Measurements from ENCODE around the gene RBM10.

Gene RBM10

DNA sequence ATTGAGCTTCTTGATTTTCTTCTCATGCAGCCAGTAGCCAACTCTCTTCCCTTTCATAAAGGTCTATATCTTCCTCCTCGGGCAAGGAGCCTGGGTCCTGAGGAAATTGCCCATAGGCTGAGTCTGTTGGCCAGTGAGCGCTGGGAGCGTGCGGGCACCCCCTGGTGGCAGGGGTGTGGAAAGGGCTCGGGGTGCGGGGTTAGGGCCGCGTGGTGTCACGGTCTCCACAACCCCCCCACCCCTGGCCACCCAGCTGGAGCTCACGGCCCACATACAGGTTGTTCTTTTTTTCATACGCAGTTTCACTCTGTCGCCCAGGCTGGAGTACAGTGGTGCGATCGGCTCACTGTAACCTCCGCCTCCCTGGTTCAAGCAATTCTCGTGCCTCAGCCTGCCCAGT lies 13.1 kb downstream of the RBM10 start:
- Histone ChIP-seq H3K36me3 (ENCODE audit: control insufficient read depth, insufficient read depth, low read length, severe bottlenecking) (peaks cover 13% of the 10 kb centered on the region), H3K4me1 (ENCODE audit: control insufficient read depth, insufficient read depth, low read length) (peaks cover 3% of the 10 kb centered on the region), H3K9me3 (ENCODE audit: control insufficient read depth, low read length) (no peaks in the 10 kb centered on the region), H3K4me3 (ENCODE audit: low read length) (no peak overlapping the region), H3K9ac (ENCODE audit: low read length) (no peak overlapping the region), H3K27me3 (replicated peaks; ENCODE audit: control insufficient read depth, insufficient read depth, low read length) (peaks cover 4% of the 10 kb centered on the region)
- DNase-seq (ENCODE audit: low read depth): no peak

DNA sequence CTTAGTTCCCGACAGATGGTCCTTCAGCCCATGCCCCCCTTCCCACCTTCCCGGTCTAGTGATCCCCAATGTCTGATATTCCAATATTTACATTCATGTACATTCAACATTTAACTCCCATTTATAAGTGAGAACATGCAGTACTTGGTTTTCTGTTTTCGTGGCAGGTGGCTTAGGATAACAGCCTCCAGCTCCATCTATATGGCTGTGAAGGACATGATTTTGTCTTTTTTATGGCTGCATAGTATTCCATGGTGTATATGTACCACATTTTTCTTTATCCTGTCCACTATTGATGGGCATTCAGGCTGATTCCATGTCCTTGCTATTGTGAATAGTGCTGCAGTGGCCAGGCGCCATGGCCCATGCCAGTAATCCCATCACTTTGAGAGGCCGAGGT lies 13.8 kb downstream of the RBM10 start:
- Histone ChIP-seq H3K27me3 (replicated peaks; ENCODE audit: control insufficient read depth, insufficient read depth, low read length) (peaks cover 4% of the 10 kb centered on the region), H3K9me3 (ENCODE audit: control insufficient read depth, low read length) (no peaks in the 10 kb centered on the region), H3K4me1 (ENCODE audit: control insufficient read depth, insufficient read depth, low read length) (peaks cover 3% of the 10 kb centered on the region), H3K4me3 (ENCODE audit: low read length) (no peak overlapping the region), H3K9ac (ENCODE audit: low read length) (no peak overlapping the region), H3K36me3 (ENCODE audit: control insufficient read depth, insufficient read depth, low read length, severe bottlenecking) (peaks cover 13% of the 10 kb centered on the region)
- DNase-seq (ENCODE audit: low read depth): no peak

DNA sequence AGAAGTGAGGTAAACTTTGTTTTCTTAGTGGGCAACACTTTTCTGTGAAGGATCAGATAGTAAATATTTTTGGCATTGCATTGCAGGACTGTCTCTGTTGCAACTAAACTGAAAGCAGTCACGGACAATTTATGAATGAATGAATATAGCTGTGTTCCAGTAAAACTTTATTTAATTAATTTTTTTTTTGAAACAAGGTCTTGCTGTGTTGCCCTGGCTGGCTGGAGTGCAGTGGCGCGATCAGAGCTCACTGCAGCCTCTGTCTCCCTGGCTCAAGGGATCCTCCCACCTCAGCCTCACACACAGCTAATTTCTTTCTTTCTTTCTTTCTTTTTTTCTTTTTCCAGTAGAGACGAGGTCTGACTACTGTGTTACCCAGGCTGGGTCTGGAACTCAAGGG lies 15.8 kb downstream of the RBM10 start:
- Histone ChIP-seq H3K27me3 (replicated peaks; ENCODE audit: control insufficient read depth, insufficient read depth, low read length) (peaks cover 4% of the 10 kb centered on the region), H3K36me3 (ENCODE audit: control insufficient read depth, insufficient read depth, low read length, severe bottlenecking) (peaks cover 13% of the 10 kb centered on the region), H3K4me1 (ENCODE audit: control insufficient read depth, insufficient read depth, low read length) (peaks cover 3% of the 10 kb centered on the region), H3K4me3 (ENCODE audit: low read length) (no peak overlapping the region), H3K9me3 (ENCODE audit: control insufficient read depth, low read length) (peaks cover 9% of the 10 kb centered on the region), H3K9ac (ENCODE audit: low read length) (no peak overlapping the region)
- DNase-seq (ENCODE audit: low read depth): no peak

DNA sequence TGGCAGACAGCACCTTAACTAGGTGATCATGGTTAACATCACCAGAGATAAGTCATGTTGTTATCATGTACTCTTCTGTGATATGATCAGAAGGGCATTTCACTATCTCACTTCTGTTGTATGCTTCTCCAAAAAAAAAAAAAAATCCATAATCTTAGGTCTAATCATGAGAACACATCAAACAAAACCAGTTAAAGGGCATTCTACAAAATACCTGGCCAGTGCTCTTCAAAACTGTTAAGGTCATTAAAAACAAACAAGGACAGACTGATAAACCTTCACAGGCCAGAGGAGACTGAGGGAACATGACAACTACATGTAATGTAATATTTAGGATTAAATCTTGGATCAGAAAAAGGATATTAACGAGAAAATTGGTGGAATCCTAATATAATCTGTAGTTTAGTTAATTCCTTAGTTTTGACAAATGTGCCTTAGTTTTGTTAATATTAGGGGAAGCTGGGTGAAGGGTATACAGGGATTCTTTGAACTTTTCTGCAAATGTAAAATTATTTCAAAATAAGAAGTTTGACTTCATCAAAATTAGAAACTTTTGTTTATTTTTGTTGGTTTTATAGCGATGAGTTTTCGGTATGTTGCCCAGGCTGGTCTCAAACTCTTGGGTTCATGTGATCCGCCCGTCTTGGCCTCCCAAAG lies 18.0 kb downstream of the RBM10 start:
- H3K36me3 ChIP-seq (ENCODE audit: control insufficient read depth, insufficient read depth, low read length, severe bottlenecking): no peaks in the 10 kb centered on the region
- no peaks in the 10 kb centered on the region for H3K27me3 ChIP-seq (replicated peaks; ENCODE audit: control insufficient read depth, insufficient read depth, low read length)
- H3K9me3 ChIP-seq (ENCODE audit: control insufficient read depth, low read length): peaks cover 9% of the 10 kb centered on the region
- H3K4me3 ChIP-seq (ENCODE audit: low read length): no peak overlapping the region
- no peak for DNase-seq (ENCODE audit: low read depth)
- H3K9ac ChIP-seq (ENCODE audit: low read length): no peak overlapping the region
- peaks cover 6% of the 10 kb centered on the region for H3K4me1 ChIP-seq (ENCODE audit: control insufficient read depth, insufficient read depth, low read length)

DNA sequence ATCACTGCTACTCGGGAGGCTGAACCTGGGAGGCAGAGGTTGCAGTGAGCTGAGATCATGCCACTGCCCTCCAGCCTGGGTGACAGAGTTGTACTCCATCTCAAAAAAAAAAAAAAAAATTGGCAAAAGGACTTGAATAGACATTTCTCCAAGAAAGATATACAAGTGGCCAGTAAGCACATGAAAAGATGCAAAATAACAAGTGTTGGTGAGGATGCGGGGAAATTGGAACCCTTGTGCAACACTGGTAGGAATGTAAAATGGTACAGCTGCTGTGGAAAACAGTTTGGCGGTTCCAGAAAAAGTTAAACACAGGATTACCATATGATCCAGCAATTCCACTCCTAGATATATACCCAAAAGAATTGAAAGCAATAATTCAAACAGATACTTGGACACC lies 19.4 kb downstream of the RBM10 start:
- Histone ChIP-seq H3K9me3 (ENCODE audit: control insufficient read depth, low read length) (peaks cover 9% of the 10 kb centered on the region), H3K27me3 (replicated peaks; ENCODE audit: control insufficient read depth, insufficient read depth, low read length) (no peaks in the 10 kb centered on the region), H3K36me3 (ENCODE audit: control insufficient read depth, insufficient read depth, low read length, severe bottlenecking) (peaks cover 3% of the 10 kb centered on the region), H3K9ac (ENCODE audit: low read length) (no peak overlapping the region), H3K4me3 (ENCODE audit: low read length) (no peak overlapping the region), H3K4me1 (ENCODE audit: control insufficient read depth, insufficient read depth, low read length) (peaks cover 6% of the 10 kb centered on the region)
- no peak for DNase-seq (ENCODE audit: low read depth)

DNA sequence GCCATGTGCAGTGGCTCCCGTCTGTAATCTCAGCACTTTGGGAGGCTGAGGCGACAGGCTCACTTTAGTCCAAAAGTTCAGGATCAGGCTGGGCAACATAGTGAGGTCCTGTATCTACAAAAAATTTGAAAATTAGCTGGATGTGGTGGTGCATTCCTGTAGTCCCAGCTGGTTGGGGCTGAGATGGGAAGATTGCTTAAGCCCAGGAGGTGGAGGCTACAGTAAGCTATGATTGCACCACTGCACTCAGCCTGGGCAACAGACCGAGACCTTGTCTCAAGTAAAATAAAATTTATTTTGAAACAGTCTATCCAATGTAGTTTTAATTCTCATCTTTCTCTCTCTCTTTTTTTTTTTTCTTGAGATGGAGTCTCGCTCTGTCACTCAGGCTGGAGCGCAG lies 21.1 kb downstream of the RBM10 start:
- Histone ChIP-seq H3K4me1 (ENCODE audit: control insufficient read depth, insufficient read depth, low read length) (peaks cover 12% of the 10 kb centered on the region), H3K9ac (ENCODE audit: low read length) (no peak overlapping the region), H3K4me3 (ENCODE audit: low read length) (no peak overlapping the region), H3K27me3 (replicated peaks; ENCODE audit: control insufficient read depth, insufficient read depth, low read length) (no peaks in the 10 kb centered on the region), H3K36me3 (ENCODE audit: control insufficient read depth, insufficient read depth, low read length, severe bottlenecking) (peaks cover 8% of the 10 kb centered on the region), H3K9me3 (ENCODE audit: control insufficient read depth, low read length) (peaks cover 9% of the 10 kb centered on the region)
- peak; percentile 70 for DNase-seq (ENCODE audit: low read depth)

DNA sequence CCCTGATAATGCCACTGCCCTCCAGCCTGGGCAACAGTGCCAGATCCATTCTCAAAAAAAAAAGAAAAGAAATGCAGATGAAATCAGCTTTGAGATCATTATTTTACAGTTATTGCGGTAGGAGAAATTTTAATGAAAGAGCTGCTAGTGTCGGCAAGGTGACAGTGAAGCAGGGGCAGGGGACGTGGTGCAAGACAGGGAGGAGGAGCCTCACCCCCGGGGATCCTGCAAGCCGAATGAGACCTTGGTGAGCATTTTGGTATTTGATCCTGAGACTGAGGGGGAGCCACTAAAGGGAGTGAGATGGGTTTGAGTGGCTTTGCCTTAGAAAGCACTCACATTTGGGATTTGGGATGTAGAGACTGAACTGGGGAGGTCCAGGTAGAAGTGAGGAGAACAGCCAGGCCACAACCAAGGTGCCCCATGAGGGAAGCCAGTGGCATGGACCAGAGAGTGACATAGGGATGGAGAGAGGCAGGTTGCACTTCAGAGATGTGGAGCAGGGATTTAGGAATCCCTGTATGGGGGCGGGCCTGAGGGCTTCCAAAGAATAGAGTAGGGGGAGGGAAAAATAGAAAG lies 23.6 kb downstream of the RBM10 start:
- H3K27me3 ChIP-seq (replicated peaks; ENCODE audit: control insufficient read depth, insufficient read depth, low read length): peaks cover 4% of the 10 kb centered on the region
- no peak for DNase-seq (ENCODE audit: low read depth)
- H3K4me3 ChIP-seq (ENCODE audit: low read length): no peak overlapping the region
- peaks cover 22% of the 10 kb centered on the region for H3K36me3 ChIP-seq (ENCODE audit: control insufficient read depth, insufficient read depth, low read length, severe bottlenecking)
- peaks cover 9% of the 10 kb centered on the region for H3K9me3 ChIP-seq (ENCODE audit: control insufficient read depth, low read length)
- H3K9ac ChIP-seq (ENCODE audit: low read length): no peak overlapping the region
- H3K4me1 ChIP-seq (ENCODE audit: control insufficient read depth, insufficient read depth, low read length): peaks cover 12% of the 10 kb centered on the region

DNA sequence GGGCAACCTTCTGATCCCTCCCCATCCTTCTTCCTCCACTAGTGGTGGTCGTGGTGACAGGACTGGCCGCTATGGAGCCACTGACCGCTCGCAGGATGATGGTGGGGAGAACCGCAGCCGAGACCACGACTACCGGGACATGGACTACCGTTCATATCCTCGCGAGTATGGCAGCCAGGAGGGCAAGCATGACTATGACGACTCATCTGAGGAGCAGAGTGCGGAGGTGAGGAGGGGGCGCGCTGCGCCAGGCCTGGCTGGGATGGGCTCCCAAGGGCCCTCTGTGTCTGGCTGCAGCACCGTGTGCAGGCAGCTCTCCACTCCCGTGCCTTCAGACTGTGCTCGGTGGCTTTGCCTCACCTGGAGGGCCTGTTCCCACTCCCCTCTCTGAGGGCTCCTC lies 24.3 kb downstream of the RBM10 start:
- peaks cover 12% of the 10 kb centered on the region for H3K4me1 ChIP-seq (ENCODE audit: control insufficient read depth, insufficient read depth, low read length)
- no peak for DNase-seq (ENCODE audit: low read depth)
- no peak overlapping the region for H3K9ac ChIP-seq (ENCODE audit: low read length)
- H3K27me3 ChIP-seq (replicated peaks; ENCODE audit: control insufficient read depth, insufficient read depth, low read length): peaks cover 4% of the 10 kb centered on the region
- H3K4me3 ChIP-seq (ENCODE audit: low read length): no peak overlapping the region
- peaks cover 26% of the 10 kb centered on the region for H3K36me3 ChIP-seq (ENCODE audit: control insufficient read depth, insufficient read depth, low read length, severe bottlenecking)
- H3K9me3 ChIP-seq (ENCODE audit: control insufficient read depth, low read length): peaks cover 7% of the 10 kb centered on the region

DNA sequence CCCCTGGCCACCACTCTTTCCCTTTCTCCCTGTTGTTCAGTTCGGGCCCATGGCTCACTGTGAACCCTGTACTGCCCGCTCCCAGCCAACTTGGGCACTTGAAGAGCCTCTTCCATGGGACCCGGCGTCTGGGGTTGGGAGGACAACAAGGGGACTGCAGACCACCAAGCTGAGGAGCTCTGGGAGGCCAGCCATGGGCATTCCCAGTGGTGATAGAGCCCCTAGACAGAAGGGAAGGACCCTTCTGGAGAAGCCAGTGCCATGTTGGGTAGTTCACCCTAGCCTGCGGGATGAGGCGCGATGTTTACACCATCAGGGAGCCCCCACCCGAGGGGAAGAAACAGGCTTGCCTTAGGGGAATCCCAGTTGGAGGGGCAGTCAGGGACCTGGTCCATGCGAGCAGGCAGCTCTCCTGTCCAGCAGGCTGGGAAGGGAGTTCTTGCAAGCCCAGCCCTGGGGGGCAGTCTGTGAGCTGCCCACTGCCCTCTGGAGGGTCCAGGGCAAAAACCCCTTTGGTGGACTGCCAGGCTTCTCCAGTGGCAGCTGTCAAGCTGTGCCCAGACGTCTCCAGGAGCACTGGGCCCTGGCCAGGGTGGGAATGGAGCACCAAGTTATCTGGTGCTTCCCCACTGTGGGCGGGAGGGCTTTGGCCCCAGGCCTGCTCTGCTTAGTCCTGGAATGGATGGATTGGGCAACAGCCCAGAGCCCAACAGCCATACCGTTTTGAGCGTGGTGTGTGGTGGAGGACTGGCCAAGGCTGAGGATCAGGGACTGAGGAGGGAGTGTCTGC lies 24.9 kb downstream of the RBM10 start:
- Histone ChIP-seq H3K4me3 (ENCODE audit: low read length) (no peak overlapping the region), H3K36me3 (ENCODE audit: control insufficient read depth, insufficient read depth, low read length, severe bottlenecking) (peaks cover 30% of the 10 kb centered on the region), H3K9me3 (ENCODE audit: control insufficient read depth, low read length) (peaks cover under 1% of the 10 kb centered on the region), H3K27me3 (replicated peaks; ENCODE audit: control insufficient read depth, insufficient read depth, low read length) (peaks cover 4% of the 10 kb centered on the region), H3K9ac (ENCODE audit: low read length) (no peak overlapping the region), H3K4me1 (ENCODE audit: control insufficient read depth, insufficient read depth, low read length) (peaks cover 12% of the 10 kb centered on the region)
- DNase-seq (ENCODE audit: low read depth): peak; percentile 38

DNA sequence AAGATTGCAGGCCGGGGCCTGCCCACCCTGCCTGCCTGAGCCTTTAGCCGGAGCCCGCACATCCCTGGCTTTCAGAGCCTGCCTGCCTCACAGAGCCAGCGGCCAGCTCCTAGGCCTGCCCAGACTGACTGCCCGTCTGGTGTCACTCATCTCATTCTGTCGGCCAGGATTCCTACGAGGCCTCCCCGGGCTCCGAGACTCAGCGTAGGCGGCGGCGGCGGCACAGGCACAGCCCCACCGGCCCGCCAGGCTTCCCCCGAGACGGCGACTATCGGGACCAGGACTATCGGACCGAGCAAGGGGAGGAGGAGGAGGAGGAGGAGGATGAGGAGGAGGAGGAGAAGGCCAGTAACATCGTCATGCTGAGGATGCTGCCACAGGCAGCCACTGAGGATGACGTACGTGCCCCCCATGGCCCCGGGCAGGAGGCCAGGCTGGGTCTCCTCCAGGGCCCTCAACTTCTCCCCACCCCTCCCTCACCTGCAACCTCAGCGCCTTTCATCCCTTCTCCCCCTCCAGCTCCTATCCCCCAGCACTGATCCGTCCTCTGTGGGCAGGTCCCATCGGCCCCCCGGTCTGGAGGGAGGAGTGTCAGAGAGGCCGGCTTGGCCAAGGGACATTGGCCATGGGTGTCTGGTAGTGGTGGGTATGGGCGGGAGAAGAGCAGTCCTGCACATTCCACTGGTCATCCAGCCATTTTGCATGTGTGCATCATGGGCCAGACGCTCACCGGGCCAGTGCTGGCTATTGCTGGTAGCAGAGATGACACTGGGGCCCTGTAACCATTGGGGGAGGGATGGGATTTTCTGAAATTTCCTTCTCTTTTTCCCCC lies 26.1 kb downstream of the RBM10 start:
- peaks cover 36% of the 10 kb centered on the region for H3K36me3 ChIP-seq (ENCODE audit: control insufficient read depth, insufficient read depth, low read length, severe bottlenecking)
- H3K4me1 ChIP-seq (ENCODE audit: control insufficient read depth, insufficient read depth, low read length): peaks cover 12% of the 10 kb centered on the region
- DNase-seq (ENCODE audit: low read depth): no peak
- no peaks in the 10 kb centered on the region for H3K9me3 ChIP-seq (ENCODE audit: control insufficient read depth, low read length)
- H3K4me3 ChIP-seq (ENCODE audit: low read length): no peak overlapping the region
- H3K27me3 ChIP-seq (replicated peaks; ENCODE audit: control insufficient read depth, insufficient read depth, low read length): peaks cover 7% of the 10 kb centered on the region
- H3K9ac ChIP-seq (ENCODE audit: low read length): no peak overlapping the region

DNA sequence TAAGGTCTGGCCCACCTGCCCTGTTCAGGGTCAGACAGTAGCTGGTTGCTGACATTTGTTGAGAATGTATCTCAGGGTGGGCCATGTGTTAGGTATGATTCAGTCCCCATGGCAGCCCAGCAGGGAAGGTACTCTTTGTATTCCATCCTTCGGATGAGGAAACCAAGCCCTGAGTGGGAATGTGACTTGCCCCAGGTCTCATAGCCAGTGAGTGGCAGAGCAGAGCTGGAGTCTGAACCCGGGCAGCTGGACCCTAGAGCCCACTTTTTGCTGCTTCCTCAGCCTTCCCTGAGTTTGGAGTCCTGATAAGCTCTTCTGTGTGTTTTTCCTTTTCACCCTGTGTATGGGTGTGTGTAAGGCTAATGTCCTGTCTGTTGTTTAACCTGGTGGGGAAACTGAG lies 27.0 kb downstream of the RBM10 start:
- Histone ChIP-seq H3K9ac (ENCODE audit: low read length) (no peak overlapping the region), H3K36me3 (ENCODE audit: control insufficient read depth, insufficient read depth, low read length, severe bottlenecking) (peaks cover 45% of the 10 kb centered on the region), H3K27me3 (replicated peaks; ENCODE audit: control insufficient read depth, insufficient read depth, low read length) (peaks cover 7% of the 10 kb centered on the region), H3K9me3 (ENCODE audit: control insufficient read depth, low read length) (no peaks in the 10 kb centered on the region), H3K4me3 (ENCODE audit: low read length) (no peak overlapping the region), H3K4me1 (ENCODE audit: control insufficient read depth, insufficient read depth, low read length) (peaks cover 8% of the 10 kb centered on the region)
- no peak for DNase-seq (ENCODE audit: low read depth)

All from adipocyte (in vitro differentiated cells).